ENCODE data around the gene LRRC41. TPM values are rescaled to one million over a fixed set of nuclear protein-coding genes. Genes with fewer than 3 reads are reported as not detected.

The LRRC41 gene
- total and polyA plus RNA-seq, 2 experiments from 2014 or later = 20.1 to 69.4 TPM

DNA sequence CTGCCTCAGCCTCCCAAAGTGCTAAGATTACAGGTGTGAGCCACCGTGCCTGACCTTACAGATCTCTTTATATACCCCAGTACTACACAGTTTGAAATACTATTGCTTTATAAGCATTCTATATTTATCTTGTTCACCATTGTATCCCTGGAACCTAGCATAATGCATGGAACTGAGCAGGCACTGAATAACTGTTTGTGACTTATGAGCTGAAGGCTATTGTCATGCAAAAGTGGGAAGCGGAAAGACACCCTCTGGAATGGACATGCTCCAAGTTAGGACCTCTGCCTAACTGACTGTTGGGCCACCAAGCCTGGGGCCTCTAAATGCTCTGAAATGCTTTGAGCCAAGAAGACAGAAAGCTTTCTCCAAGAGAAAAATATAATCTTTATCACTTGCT, 8.1 kb downstream of the LRRC41 start:
- Histone ChIP-seq H3K4me2 (no peak overlapping the region), H3F3A (replicated peaks; ENCODE audit: low read depth) (peaks cover 7% of the 10 kb centered on the region; the same call in 1 of the 2 replicates), H3K27me3 (ENCODE audit: insufficient read depth) (no peaks in the 10 kb centered on the region), H3K4me1 (ENCODE audit: insufficient read depth) (peaks cover 15% of the 10 kb centered on the region; the same call in 1 of the 2 replicates), H3K27ac (ENCODE audit: low read depth) (no peak overlapping the region), H3K9me2 (ENCODE audit: insufficient read depth) (no peaks in the 10 kb centered on the region), H3K79me2 (replicated peaks; ENCODE audit: insufficient read depth) (peaks cover 27% of the 10 kb centered on the region), H4K20me1 (replicated peaks; ENCODE audit: insufficient read depth) (no peaks in the 10 kb centered on the region), H2AFZ (no peak overlapping the region), H3K4me3 (no peak overlapping the region), H3K36me3 (ENCODE audit: insufficient read depth) (peaks cover 17% of the 10 kb centered on the region)
- H3K4me1 Mint-ChIP-seq = peaks cover 16% of the 10 kb centered on the region
- ATAC-seq (no peak), DNase-seq (ENCODE audit: low spot score) (no peak)
- no peak overlapping the region for H3K4me3 Mint-ChIP-seq
- peaks cover 5% of the 10 kb centered on the region for H3K27me3 Mint-ChIP-seq (ENCODE audit: insufficient read depth, low read depth, poor library complexity)
- TF ChIP-seq, protein P1, sequence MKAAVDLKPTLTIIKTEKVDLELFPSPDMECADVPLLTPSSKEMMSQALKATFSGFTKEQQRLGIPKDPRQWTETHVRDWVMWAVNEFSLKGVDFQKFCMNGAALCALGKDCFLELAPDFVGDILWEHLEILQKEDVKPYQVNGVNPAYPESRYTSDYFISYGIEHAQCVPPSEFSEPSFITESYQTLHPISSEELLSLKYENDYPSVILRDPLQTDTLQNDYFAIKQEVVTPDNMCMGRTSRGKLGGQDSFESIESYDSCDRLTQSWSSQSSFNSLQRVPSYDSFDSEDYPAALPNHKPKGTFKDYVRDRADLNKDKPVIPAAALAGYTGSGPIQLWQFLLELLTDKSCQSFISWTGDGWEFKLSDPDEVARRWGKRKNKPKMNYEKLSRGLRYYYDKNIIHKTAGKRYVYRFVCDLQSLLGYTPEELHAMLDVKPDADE (IDR thresholded peaks at IDR 0.05) = no peak
- no peak for TF ChIP-seq NANOG (IDR thresholded peaks at IDR 0.05; ENCODE audit: borderline replicate concordance)
- no peak for TF ChIP-seq CREB1 (CRISPR knock-in tag; IDR thresholded peaks at IDR 0.05; ENCODE audit: low read depth)
- TF ChIP-seq EZH2phosphoT487 (IDR thresholded peaks at IDR 0.05; ENCODE audit: unreplicated experiment) = no peak
- TF ChIP-seq, protein P2, sequence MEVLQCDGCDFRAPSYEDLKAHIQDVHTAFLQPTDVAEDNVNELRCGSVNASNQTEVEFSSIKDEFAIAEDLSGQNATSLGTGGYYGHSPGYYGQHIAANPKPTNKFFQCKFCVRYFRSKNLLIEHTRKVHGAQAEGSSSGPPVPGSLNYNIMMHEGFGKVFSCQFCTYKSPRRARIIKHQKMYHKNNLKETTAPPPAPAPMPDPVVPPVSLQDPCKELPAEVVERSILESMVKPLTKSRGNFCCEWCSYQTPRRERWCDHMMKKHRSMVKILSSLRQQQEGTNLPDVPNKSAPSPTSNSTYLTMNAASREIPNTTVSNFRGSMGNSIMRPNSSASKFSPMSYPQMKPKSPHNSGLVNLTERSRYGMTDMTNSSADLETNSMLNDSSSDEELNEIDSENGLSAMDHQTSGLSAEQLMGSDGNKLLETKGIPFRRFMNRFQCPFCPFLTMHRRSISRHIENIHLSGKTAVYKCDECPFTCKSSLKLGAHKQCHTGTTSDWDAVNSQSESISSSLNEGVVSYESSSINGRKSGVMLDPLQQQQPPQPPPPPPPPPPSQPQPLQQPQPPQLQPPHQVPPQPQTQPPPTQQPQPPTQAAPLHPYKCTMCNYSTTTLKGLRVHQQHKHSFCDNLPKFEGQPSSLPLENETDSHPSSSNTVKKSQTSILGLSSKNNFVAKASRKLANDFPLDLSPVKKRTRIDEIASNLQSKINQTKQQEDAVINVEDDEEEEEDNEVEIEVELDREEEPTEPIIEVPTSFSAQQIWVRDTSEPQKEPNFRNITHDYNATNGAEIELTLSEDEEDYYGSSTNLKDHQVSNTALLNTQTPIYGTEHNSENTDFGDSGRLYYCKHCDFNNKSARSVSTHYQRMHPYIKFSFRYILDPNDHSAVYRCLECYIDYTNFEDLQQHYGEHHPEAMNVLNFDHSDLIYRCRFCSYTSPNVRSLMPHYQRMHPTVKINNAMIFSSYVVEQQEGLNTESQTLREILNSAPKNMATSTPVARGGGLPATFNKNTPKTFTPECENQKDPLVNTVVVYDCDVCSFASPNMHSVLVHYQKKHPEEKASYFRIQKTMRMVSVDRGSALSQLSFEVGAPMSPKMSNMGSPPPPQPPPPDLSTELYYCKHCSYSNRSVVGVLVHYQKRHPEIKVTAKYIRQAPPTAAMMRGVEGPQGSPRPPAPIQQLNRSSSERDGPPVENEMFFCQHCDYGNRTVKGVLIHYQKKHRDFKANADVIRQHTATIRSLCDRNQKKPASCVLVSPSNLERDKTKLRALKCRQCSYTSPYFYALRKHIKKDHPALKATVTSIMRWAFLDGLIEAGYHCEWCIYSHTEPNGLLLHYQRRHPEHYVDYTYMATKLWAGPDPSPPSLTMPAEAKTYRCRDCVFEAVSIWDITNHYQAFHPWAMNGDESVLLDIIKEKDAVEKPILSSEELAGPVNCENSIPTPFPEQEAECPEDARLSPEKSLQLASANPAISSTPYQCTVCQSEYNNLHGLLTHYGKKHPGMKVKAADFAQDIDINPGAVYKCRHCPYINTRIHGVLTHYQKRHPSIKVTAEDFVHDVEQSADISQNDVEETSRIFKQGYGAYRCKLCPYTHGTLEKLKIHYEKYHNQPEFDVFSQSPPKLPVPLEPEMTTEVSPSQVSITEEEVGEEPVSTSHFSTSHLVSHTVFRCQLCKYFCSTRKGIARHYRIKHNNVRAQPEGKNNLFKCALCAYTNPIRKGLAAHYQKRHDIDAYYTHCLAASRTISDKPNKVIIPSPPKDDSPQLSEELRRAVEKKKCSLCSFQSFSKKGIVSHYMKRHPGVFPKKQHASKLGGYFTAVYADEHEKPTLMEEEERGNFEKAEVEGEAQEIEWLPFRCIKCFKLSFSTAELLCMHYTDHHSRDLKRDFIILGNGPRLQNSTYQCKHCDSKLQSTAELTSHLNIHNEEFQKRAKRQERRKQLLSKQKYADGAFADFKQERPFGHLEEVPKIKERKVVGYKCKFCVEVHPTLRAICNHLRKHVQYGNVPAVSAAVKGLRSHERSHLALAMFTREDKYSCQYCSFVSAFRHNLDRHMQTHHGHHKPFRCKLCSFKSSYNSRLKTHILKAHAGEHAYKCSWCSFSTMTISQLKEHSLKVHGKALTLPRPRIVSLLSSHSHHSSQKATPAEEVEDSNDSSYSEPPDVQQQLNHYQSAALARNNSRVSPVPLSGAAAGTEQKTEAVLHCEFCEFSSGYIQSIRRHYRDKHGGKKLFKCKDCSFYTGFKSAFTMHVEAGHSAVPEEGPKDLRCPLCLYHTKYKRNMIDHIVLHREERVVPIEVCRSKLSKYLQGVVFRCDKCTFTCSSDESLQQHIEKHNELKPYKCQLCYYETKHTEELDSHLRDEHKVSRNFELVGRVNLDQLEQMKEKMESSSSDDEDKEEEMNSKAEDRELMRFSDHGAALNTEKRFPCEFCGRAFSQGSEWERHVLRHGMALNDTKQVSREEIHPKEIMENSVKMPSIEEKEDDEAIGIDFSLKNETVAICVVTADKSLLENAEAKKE (CRISPR knock-in tag; IDR thresholded peaks at IDR 0.05) = no peak
- TF ChIP-seq, protein P3, sequence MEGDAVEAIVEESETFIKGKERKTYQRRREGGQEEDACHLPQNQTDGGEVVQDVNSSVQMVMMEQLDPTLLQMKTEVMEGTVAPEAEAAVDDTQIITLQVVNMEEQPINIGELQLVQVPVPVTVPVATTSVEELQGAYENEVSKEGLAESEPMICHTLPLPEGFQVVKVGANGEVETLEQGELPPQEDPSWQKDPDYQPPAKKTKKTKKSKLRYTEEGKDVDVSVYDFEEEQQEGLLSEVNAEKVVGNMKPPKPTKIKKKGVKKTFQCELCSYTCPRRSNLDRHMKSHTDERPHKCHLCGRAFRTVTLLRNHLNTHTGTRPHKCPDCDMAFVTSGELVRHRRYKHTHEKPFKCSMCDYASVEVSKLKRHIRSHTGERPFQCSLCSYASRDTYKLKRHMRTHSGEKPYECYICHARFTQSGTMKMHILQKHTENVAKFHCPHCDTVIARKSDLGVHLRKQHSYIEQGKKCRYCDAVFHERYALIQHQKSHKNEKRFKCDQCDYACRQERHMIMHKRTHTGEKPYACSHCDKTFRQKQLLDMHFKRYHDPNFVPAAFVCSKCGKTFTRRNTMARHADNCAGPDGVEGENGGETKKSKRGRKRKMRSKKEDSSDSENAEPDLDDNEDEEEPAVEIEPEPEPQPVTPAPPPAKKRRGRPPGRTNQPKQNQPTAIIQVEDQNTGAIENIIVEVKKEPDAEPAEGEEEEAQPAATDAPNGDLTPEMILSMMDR (conservative IDR thresholded peaks at IDR 0.05; ENCODE audit: low read depth in 2 of 2) = no peak
- TF ChIP-seq ZNF331 (CRISPR knock-in tag; IDR thresholded peaks at IDR 0.05; ENCODE audit: low read depth) = no peak
- no peak for TF ChIP-seq REST (IDR thresholded peaks at IDR 0.05; ENCODE audit: unreplicated experiment)
- no peak for TF ChIP-seq JUNB (IDR thresholded peaks at IDR 0.05; ENCODE audit: unreplicated experiment)
- no peak for TF ChIP-seq POLR2AphosphoS5 (IDR thresholded peaks at IDR 0.05; ENCODE audit: low read depth)
- TF ChIP-seq EZH2 (IDR thresholded peaks at IDR 0.05; ENCODE audit: low read depth, unreplicated experiment) = no peak
- no peak for TF ChIP-seq ZNF114 (CRISPR knock-in tag; IDR thresholded peaks at IDR 0.05)
- no peak for TF ChIP-seq STAT1 (IDR thresholded peaks at IDR 0.05; ENCODE audit: unreplicated experiment)
- no peaks in the 10 kb centered on the region; the same call in 2 of the 3 replicates for H3K9me3 Mint-ChIP-seq
- H3K27ac Mint-ChIP-seq = no peak overlapping the region
- H3K36me3 Mint-ChIP-seq (ENCODE audit: low read depth) = peaks cover 36% of the 10 kb centered on the region

Data from GM23338 (cell line).